Raji (cell line): Measurements from ENCODE around the gene TEX22.

Source experiments
- POLR2A ChIP-seq: IDR thresholded peaks from 2 replicates; pipeline ENCODE4 v1.6.1; 2011; ENCODE audit warnings: low read depth, low read length, control low read depth; ENCODE audit not compliant: insufficient read depth

TEX22 gene

GRCh38 chr14:105358943-105359342 is 39.4 kb upstream of the TEX22 start:
- no peak for TF ChIP-seq POLR2A

GRCh38 chr14:105363847-105364708 is 34.3 kb upstream of the TEX22 start:
- no peak for TF ChIP-seq POLR2A

- TF ChIP-seq POLR2A = no peak
These were observed 33.2 kb upstream of the TEX22 start for GRCh38 chr14:105365101-105365500.

GRCh38 chr14:105365681-105366080 is 32.7 kb upstream of the TEX22 start:
- no peak for TF ChIP-seq POLR2A

- TF ChIP-seq POLR2A = no peak
These were observed 31.8 kb upstream of the TEX22 start for GRCh38 chr14:105366386-105367074.

- no peak for TF ChIP-seq POLR2A
These were observed 31.0 kb upstream of the TEX22 start for GRCh38 chr14:105367116-105368031.

GRCh38 chr14:105368032-105368417 is 30.3 kb upstream of the TEX22 start:
- TF ChIP-seq POLR2A = no peak

- TF ChIP-seq POLR2A = no peak
These were observed 29.9 kb upstream of the TEX22 start for GRCh38 chr14:105368426-105368825.

GRCh38 chr14:105368910-105369652 is 29.3 kb upstream of the TEX22 start:
- TF ChIP-seq POLR2A = no peak

- no peak for TF ChIP-seq POLR2A
These were observed 28.7 kb upstream of the TEX22 start for GRCh38 chr14:105369653-105370040.

GRCh38 chr14:105374389-105374788 is 23.9 kb upstream of the TEX22 start:
- TF ChIP-seq POLR2A = no peak

GRCh38 chr14:105375635-105376057 is 22.7 kb upstream of the TEX22 start:
- no peak for TF ChIP-seq POLR2A

- TF ChIP-seq POLR2A = no peak
These were observed 21.6 kb upstream of the TEX22 start for GRCh38 chr14:105376521-105377440.

- TF ChIP-seq POLR2A = no peak
These were observed 20.7 kb upstream of the TEX22 start for GRCh38 chr14:105377555-105378182.

- TF ChIP-seq POLR2A = no peak
These were observed 20.1 kb upstream of the TEX22 start for GRCh38 chr14:105378199-105378598.
